Tibial nerve (tissue), 4 donors: ENCODE measurements around the gene MYO18B.

ENCODE experiments used
- EP300 ChIP-seq, 2 donors: sonication (generic); formaldehyde crosslinking; IDR thresholded peaks; one replicate each; pipeline ENCODE4 v1.6.1; 2017; ENCODE audit warnings: antibody characterized with exemption in 2 of 2, mild to moderate bottlenecking in 1 of 2
- POLR2A ChIP-seq, 2 donors: fragments of 450-650 bp; IDR thresholded peaks; one replicate each; pipeline ENCODE4 v1.6.1; 2017; ENCODE audit warnings: antibody characterized with exemption in 2 of 2, mild to moderate bottlenecking in 2 of 2, moderate library complexity in 2 of 2
- TF ChIP-seq, protein P1 (sequence below), 5 experiments: fragments of 200-600 bp in 3 of 5; fragments of 450-650 bp in 2 of 5; sonication (generic) in 3 of 5; IDR thresholded peaks; one replicate each; pipeline ENCODE4 v1.5.1; 2016 to 2019; ENCODE audit warnings: antibody characterized with exemption in 5 of 5, mild to moderate bottlenecking in 3 of 5, moderate library complexity in 2 of 5

DNA sequence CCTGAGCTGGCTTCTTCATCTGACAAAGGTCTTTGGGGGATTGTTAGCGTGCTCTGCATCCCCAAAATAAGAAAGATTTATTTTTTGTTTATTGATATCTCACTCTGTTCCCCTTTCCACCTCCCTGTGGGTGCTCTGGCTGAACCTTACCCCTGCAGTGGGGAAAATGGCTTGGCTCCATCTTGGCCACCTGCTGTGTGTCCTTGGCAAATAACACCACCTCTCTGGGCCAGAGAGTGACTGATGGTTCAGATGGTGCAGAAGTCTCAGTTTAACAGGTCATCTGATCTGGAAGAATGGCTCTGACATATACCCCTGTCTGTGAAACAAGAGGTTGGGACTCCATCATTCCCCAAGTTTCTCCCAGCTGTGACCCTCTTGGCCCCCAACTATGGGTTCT, 157.6 kb downstream of the MYO18B start:
- TF ChIP-seq, protein P1, sequence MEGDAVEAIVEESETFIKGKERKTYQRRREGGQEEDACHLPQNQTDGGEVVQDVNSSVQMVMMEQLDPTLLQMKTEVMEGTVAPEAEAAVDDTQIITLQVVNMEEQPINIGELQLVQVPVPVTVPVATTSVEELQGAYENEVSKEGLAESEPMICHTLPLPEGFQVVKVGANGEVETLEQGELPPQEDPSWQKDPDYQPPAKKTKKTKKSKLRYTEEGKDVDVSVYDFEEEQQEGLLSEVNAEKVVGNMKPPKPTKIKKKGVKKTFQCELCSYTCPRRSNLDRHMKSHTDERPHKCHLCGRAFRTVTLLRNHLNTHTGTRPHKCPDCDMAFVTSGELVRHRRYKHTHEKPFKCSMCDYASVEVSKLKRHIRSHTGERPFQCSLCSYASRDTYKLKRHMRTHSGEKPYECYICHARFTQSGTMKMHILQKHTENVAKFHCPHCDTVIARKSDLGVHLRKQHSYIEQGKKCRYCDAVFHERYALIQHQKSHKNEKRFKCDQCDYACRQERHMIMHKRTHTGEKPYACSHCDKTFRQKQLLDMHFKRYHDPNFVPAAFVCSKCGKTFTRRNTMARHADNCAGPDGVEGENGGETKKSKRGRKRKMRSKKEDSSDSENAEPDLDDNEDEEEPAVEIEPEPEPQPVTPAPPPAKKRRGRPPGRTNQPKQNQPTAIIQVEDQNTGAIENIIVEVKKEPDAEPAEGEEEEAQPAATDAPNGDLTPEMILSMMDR (IDR thresholded peaks at IDR 0.05): no peak
- no peak for TF ChIP-seq POLR2A (IDR thresholded peaks at IDR 0.05)
- TF ChIP-seq EP300 (IDR thresholded peaks at IDR 0.05): no peak
